ENCODE data around the gene SIRT2. TPM values are rescaled to one million over a fixed set of nuclear protein-coding genes. Genes with fewer than 3 reads are reported as not detected.

The SIRT2 gene
- total RNA-seq, 2 experiments from 2014 or later = 25.5 to 32.1 TPM

DNA sequence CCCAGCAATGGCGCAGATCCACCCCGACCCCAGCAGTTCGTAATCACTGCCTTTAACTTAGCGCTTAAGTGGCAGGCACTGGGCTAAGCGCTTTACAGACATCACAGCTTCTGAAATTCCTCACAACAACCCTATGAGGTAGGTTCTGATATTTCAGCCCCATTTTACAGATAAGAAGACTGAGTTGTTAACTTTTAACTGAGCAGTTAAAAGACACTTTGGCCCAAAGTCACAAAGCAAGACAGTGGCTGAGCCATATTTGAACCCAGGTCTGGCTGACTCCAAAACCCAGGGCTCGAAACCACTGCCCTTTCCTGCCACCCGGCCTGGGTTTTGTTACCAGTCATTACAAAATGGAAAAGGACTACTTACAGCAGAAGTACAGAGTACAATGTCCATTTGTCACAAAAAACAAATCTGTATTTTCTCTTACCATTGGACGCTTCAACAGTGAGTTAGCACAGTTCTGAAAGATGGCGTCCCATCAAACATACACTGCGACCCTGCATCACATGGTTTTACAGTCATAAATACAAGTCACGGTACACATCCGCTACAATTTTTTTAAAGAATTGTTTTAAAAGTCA is 58.1 kb downstream of the SIRT2 start:
- BruUV-seq (replicated peaks) = no TSS peak
- H3K36me3 ChIP-seq (ENCODE audit: insufficient read depth, low read length) = peaks cover 99% of the 10 kb centered on the region

DNA sequence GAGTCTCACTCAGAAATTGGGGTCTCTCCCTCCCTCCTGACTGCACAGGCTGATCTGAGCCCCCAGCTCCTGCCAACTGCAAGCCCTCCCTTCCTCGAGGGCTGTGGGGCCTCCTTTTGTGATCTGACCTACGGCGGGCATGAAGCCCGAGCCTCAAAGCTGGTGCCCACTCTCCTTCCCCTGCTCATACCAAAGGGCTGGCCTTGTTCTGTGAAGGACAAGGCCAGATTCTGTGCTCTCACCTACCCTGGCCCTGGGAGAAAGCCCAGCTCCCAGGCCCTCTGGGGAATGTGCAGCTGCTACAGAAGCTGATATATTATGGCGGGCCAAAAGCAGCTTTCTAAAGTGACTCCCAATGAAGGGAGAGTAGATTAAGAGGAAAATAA is 58.8 kb downstream of the SIRT2 start:
- no TSS peak for BruUV-seq (replicated peaks)
- DNase-seq (ENCODE audit: low spot score) = no peak
- POLR2A ChIA-PET = no interaction called here
- Histone ChIP-seq H3K27ac (ENCODE audit: low read depth, low read length, poor library complexity, severe bottlenecking) (no peak overlapping the region), H3K36me3 (ENCODE audit: insufficient read depth, low read length) (peaks cover 99% of the 10 kb centered on the region), H3K9me3 (ENCODE audit: low read length) (no peaks in the 10 kb centered on the region), H2AFZ (ENCODE audit: low read length) (no peak overlapping the region), H3K4me3 (ENCODE audit: low read depth, low read length, poor library complexity, severe bottlenecking) (no peak overlapping the region), H4K20me1 (ENCODE audit: insufficient read depth, low read length) (peaks cover 31% of the 10 kb centered on the region), H3K4me1 (ENCODE audit: insufficient read depth, low read length, poor library complexity, severe bottlenecking) (peaks cover 13% of the 10 kb centered on the region), H3K4me2 (ENCODE audit: low read length) (no peak overlapping the region), H3K9me2 (ENCODE audit: insufficient read depth, low read length) (no peaks in the 10 kb centered on the region), H3K79me2 (ENCODE audit: insufficient read depth, low read depth, low read length) (peaks cover 41% of the 10 kb centered on the region)
- CTCF ChIA-PET (ENCODE audit: unreplicated experiment) = interaction anchor here (0.5 kb wide), 1 partner anchor 71 kb away, joined by 4 read pairs; no protein-coding TSS in a partner anchor
- intact Hi-C loops (cut with micrococcal nuclease; ENCODE audit: unreplicated experiment) = no loop called here
- TF ChIP-seq EZH2phosphoT487 (IDR thresholded peaks at IDR 0.05; ENCODE audit: borderline replicate concordance, low read depth, low read length) = no peak
- TF ChIP-seq, protein P1, sequence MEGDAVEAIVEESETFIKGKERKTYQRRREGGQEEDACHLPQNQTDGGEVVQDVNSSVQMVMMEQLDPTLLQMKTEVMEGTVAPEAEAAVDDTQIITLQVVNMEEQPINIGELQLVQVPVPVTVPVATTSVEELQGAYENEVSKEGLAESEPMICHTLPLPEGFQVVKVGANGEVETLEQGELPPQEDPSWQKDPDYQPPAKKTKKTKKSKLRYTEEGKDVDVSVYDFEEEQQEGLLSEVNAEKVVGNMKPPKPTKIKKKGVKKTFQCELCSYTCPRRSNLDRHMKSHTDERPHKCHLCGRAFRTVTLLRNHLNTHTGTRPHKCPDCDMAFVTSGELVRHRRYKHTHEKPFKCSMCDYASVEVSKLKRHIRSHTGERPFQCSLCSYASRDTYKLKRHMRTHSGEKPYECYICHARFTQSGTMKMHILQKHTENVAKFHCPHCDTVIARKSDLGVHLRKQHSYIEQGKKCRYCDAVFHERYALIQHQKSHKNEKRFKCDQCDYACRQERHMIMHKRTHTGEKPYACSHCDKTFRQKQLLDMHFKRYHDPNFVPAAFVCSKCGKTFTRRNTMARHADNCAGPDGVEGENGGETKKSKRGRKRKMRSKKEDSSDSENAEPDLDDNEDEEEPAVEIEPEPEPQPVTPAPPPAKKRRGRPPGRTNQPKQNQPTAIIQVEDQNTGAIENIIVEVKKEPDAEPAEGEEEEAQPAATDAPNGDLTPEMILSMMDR (conservative IDR thresholded peaks at IDR 0.05; ENCODE audit: low read length) = no peak

More for the DNA sequence above, 58.1 kb downstream of the SIRT2 start:
- TF ChIP-seq, protein P1 (conservative IDR thresholded peaks at IDR 0.05; ENCODE audit: low read length) = no peak
- no peak for TF ChIP-seq EZH2phosphoT487 (IDR thresholded peaks at IDR 0.05; ENCODE audit: borderline replicate concordance, low read depth, low read length)
- intact Hi-C loops (cut with micrococcal nuclease; ENCODE audit: unreplicated experiment) = no loop called here
- no peak for DNase-seq (ENCODE audit: low spot score)
- H3K4me1 ChIP-seq (ENCODE audit: insufficient read depth, low read length, poor library complexity, severe bottlenecking) = peaks cover 13% of the 10 kb centered on the region
- ChIA-PET CTCF (ENCODE audit: unreplicated experiment) (no interaction called here), POLR2A (interaction anchor here (0.5 kb wide), 1 partner anchor 45 kb away, joined by 3 read pairs; no protein-coding TSS in a partner anchor)
- no peaks in the 10 kb centered on the region for H3K9me2 ChIP-seq (ENCODE audit: insufficient read depth, low read length)
- H3K4me3 ChIP-seq (ENCODE audit: low read depth, low read length, poor library complexity, severe bottlenecking) = no peak overlapping the region
- H3K4me2 ChIP-seq (ENCODE audit: low read length) = no peak overlapping the region
- no peak overlapping the region for H3K27ac ChIP-seq (ENCODE audit: low read depth, low read length, poor library complexity, severe bottlenecking)
- H2AFZ ChIP-seq (ENCODE audit: low read length) = no peak overlapping the region
- H4K20me1 ChIP-seq (ENCODE audit: insufficient read depth, low read length) = peaks cover 36% of the 10 kb centered on the region
- H3K9me3 ChIP-seq (ENCODE audit: low read length) = no peaks in the 10 kb centered on the region
- H3K79me2 ChIP-seq (ENCODE audit: insufficient read depth, low read depth, low read length) = peaks cover 48% of the 10 kb centered on the region

DNA sequence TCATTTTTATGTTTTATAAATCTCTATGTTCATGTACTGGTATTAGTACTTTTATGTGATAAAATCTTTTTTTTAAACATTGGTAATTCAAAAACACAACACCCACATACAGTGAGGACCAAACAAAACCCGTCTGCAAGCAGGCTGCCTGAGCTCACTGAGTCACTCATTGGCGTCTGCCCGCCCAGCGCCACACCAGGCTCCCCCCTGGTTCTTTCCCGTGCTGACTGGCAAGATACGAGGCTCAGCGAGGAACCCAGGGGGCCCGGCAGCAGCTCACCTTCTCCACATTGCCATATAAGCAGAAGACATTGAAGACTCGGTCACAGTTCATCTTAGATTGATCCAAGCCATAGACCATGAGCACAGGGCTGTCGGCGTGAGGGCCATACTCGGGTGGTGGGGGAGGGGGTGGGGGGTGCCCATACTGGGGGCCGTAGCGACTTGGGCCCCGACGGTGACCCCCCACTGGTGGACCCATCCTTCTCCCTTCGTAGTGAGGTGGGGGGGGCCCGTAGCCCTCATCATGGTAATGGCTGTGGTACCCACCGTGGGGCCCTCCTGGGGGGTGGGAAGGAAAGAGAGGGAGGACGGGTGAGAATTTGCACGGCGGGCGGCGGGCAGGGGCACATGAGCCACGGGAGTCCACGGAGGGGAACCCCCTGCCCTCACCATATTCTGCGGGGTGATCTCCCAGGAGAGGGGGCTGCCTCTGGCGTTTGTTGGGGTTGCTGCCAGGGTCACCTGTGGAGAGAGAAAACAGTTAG is 59.4 kb downstream of the SIRT2 start:
- CTCF ChIA-PET (ENCODE audit: unreplicated experiment) = interaction anchor here (0.5 kb wide), 1 partner anchor 71 kb away, joined by 4 read pairs; no protein-coding TSS in a partner anchor
- no peak overlapping the region for H3K4me2 ChIP-seq (ENCODE audit: low read length)
- intact Hi-C loops (cut with micrococcal nuclease; ENCODE audit: unreplicated experiment) = no loop called here
- POLR2A ChIA-PET = no interaction called here
- no peak for DNase-seq (ENCODE audit: low spot score)
- H4K20me1 ChIP-seq (ENCODE audit: insufficient read depth, low read length) = peaks cover 31% of the 10 kb centered on the region
- H3K36me3 ChIP-seq (ENCODE audit: insufficient read depth, low read length) = peaks cover 99% of the 10 kb centered on the region
- H3K4me1 ChIP-seq (ENCODE audit: insufficient read depth, low read length, poor library complexity, severe bottlenecking) = peaks cover 13% of the 10 kb centered on the region
- H3K9me3 ChIP-seq (ENCODE audit: low read length) = no peaks in the 10 kb centered on the region
- H2AFZ ChIP-seq (ENCODE audit: low read length) = no peak overlapping the region
- H3K27ac ChIP-seq (ENCODE audit: low read depth, low read length, poor library complexity, severe bottlenecking) = no peak overlapping the region
- no TSS peak for BruUV-seq (replicated peaks)
- H3K79me2 ChIP-seq (ENCODE audit: insufficient read depth, low read depth, low read length) = peaks cover 35% of the 10 kb centered on the region; the same call in 1 of the 2 replicates
- no peak overlapping the region for H3K4me3 ChIP-seq (ENCODE audit: low read depth, low read length, poor library complexity, severe bottlenecking)
- no peaks in the 10 kb centered on the region for H3K9me2 ChIP-seq (ENCODE audit: insufficient read depth, low read length)
- no peak for TF ChIP-seq EZH2phosphoT487 (IDR thresholded peaks at IDR 0.05; ENCODE audit: borderline replicate concordance, low read depth, low read length)
- TF ChIP-seq, protein P1 (conservative IDR thresholded peaks at IDR 0.05; ENCODE audit: low read length) = no peak
